Loucy (cell line): Measurements from ENCODE around the gene TLE5.

Source experiments
- EZH2phosphoT487 ChIP-seq: fragments of 200-600 bp; IDR thresholded peaks from 2 replicates; pipeline ENCODE4 v1.6.1; 2018; ENCODE audit warnings: antibody characterized with exemption, mild to moderate bottlenecking, moderate library complexity, borderline replicate concordance
- TF ChIP-seq, protein P1 (sequence below): fragments of 200-600 bp; sonication (generic); conservative IDR thresholded peaks from 2 replicates; pipeline ENCODE4 v1.5.1; 2014; ENCODE audit warnings: mild to moderate bottlenecking, antibody characterized with exemption, low read length

GRCh38 chr19:3004522-3004921, 57.8 kb downstream of the TLE5 start:
- TF ChIP-seq, protein P1, sequence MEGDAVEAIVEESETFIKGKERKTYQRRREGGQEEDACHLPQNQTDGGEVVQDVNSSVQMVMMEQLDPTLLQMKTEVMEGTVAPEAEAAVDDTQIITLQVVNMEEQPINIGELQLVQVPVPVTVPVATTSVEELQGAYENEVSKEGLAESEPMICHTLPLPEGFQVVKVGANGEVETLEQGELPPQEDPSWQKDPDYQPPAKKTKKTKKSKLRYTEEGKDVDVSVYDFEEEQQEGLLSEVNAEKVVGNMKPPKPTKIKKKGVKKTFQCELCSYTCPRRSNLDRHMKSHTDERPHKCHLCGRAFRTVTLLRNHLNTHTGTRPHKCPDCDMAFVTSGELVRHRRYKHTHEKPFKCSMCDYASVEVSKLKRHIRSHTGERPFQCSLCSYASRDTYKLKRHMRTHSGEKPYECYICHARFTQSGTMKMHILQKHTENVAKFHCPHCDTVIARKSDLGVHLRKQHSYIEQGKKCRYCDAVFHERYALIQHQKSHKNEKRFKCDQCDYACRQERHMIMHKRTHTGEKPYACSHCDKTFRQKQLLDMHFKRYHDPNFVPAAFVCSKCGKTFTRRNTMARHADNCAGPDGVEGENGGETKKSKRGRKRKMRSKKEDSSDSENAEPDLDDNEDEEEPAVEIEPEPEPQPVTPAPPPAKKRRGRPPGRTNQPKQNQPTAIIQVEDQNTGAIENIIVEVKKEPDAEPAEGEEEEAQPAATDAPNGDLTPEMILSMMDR = no peak
- no peak for TF ChIP-seq EZH2phosphoT487
